DMS153 treated with DMSO at 0.1 percent for 48 hours (cell line): ENCODE measurements around the gene RNASE7.

Experiments
- DNase-seq: peaks from one replicate; lab custom pipeline; 2025; ENCODE audit not compliant: unreplicated experiment; lab: John Stamatoyannopoulos, UW

RNASE7 gene

DNA sequence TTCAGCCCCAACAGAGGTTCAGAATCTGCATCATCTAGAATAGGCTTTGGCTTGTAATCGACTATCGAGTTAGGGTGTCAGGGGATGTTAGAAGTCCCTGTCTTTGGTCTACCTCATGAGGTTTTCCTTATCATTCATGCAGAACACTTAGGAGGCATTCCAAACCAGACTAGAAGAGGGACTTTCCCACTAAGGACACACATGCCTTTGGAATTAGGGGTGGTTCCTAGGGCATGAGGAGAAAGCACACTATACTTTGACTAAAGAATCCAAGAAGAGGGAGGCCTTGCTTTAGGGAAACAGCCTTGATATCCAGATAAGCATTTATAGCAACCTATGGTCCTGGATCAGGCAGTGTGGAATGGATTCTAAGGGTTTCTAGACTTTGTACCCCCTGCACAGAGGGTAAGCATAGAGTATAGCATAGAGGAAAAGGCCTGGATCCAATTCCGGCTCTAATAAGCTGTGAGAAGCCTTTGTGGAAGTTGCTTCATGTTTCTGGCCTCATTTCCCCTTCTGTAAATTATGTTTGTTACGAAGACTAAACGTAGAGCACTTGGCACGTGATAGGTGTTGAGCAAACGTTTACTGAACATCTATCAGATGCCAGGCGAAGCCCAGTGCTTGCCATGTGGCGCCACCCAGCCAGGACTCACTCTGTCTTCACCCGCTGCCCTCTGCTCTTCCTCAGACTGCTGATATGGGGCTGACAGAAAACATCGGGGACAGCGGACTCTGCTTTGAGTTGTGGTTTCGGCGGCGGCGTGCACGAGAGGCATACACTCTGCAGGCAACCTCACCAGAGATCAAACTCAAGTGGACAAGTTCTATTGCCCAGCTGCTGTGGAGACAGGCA, 43.1 kb downstream of the RNASE7 start:
- no peak for DNase-seq

DNA sequence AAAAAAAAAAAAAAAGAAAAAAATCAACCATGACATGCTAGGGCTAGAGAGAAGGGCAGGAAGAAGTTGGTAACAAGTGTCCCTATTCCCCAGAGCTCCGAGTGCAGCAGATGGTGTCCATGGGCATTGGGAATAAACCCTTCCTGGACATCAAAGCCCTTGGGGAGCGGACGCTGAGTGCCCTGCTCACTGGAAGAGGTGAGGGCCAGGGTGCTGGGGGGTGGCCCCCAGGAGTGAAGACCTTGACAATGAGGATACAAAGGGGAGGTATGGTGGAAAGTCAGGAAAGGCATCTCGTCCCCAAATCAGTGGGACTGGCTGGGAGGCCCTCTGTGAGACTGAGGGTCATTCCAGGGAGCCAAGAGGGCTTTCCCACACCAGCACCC, 44.7 kb downstream of the RNASE7 start:
- DNase-seq: no peak

DNA sequence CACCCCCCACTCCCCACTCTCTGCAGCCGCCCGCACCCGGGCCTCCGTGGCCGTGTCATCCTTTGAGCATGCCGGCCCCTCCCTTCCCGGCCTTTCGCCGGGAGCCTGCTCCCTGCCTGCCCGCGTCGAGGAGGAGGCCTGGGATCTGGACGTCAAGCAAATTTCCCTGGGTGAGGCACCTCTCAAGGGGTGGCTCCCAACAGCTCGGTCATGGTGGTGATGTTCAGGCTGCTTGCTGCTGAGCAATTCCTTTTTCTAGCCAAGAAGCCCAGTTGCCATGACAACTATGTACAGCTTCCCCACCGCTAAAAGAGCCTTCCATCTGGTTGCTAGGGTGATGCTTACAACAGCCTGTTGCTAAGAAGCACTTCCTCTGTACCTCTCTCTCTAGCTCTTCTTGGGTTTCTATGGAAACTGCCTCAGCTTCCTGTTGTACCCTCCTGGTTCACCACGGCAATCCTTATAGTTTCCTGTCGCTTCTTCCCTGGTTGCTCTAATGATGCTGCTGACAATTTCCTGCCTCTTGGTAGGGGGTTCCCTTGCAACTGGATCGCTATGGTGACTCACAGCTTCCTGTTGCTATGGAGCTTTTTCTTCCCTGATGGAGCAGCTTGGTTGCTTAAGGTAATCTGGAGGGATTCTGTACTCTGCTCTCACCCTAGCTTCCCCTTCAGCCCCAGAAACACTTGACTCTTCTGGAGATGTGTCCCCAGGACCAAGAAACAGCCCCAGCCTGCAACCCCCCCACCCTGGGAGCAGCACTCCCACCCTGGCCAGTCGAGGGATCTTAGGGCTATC, 45.3 kb downstream of the RNASE7 start:
- DNase-seq: no peak

DNA sequence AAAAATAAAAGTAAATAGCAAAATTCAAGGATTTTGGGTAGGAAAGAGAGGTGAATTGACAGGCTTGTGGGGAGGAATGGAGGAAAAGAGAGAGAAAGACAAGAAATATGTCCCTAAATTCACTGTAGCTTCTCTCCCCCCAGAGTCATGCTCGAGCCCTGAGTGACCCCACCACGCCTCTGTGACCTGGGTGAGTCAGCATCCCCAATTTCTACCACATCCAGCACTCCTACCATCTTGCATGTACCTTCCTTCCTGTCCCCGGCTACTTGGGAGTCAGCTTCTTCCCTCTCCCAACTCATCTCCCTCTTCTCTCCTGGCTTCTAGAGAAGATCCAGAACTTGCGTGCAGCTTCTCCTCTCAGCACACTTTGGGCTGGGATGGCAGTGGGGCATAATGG, 46.5 kb downstream of the RNASE7 start:
- DNase-seq: no peak

DNA sequence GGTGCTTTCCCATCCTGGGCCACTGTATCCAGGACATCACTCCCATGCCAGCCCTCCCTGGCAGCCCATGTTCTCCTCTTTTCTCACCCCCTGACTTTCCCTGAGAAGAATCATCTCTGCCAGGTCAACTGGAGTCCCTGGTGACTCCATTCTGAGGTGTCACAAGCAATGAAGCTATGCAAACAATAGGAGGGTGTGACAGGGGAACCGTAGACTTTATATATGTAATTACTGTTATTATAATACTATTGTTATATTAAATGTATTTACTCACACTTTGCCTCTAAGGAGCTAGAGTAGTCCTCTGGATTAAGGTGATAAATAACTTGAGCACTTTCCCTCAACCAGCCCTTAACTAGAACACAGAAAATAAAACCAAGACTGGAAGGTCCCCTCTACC, 47.1 kb downstream of the RNASE7 start:
- DNase-seq: no peak

DNA sequence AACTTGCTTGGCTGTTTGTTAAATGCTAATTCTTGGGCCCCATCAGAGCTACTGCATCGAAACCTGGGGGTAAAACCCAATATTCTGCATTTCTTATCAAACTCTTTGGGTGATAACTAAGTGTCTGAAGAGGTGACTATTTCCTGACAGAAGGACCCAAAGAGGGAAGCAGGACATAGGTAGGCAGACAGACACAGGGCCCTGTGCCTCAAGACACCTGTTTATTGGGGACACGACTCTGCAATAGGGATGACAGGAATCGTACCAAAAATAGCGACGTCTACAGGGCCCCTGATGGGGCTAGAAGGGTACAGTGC, 47.7 kb downstream of the RNASE7 start:
- DNase-seq: no peak

DNA sequence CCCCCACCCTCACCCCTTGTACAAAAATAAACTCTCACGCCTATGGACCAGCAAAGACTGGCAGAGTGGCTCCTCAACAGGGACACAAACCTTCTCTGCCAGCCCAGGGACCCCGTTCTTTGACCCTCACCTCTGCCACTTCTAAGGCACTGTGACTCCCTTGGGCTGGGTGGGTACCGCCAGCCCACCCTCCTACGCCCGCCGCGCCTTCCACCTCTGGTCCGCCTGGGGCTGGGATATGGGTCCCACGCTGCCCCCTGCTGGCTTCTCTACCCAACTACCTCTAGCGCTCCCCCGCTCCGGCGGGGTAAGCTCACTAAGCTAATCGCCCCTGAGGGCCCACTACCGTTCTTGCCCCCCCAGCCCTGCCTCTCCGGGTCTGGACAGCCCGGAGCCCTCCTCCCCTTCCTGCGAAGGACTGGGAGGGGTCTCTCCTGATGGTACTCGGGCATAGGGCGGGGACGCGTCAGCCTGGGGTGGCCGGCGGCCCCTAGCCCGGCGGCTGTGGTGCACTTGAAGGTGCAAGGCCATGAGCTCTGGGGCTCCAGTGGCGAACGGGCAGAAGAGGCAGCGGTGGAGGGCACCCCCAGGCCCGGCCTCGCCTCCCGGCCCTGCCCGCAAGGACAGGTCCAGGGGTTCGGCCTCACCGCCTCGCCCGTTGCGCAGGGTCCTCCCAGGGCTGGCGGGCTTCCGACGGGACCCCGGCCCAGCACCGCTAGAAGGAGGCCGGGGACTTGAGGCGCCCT, 48.2 kb downstream of the RNASE7 start:
- no peak for DNase-seq

DNA sequence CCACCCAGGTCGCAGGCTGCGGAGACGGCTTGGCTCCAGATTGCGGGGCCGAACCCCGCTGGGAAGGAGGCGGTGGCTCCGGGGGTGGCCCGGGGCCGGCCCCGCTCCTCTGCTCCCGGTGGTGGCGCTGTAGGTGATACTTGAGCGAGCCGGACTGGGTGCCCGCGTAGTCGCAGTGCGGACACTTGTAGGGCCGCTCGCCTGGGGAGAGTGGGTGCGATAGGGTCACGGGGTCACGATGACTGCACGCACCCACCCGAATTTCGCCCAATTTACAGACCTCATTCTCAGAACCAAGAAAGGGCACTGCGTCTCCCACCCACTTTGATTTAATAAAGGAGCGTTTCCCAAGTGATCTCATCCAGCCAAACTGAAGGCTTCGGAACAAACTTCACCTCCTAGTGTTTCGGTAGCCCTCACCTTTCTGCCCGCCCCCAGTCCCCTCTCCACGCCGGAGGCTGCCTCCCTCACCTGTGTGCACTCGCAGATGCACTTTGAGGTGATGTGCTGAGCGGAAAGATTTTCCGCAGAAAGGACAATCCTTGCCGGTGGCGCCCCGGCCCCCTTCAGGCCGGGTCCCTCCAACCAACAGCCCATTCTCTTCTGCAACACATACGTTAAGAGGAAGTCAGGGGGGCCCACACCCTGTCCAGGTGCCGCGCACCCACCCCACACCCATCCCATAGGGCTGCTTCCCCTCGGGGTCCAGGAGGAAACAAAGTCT, 48.9 kb downstream of the RNASE7 start:
- DNase-seq: no peak

DNA sequence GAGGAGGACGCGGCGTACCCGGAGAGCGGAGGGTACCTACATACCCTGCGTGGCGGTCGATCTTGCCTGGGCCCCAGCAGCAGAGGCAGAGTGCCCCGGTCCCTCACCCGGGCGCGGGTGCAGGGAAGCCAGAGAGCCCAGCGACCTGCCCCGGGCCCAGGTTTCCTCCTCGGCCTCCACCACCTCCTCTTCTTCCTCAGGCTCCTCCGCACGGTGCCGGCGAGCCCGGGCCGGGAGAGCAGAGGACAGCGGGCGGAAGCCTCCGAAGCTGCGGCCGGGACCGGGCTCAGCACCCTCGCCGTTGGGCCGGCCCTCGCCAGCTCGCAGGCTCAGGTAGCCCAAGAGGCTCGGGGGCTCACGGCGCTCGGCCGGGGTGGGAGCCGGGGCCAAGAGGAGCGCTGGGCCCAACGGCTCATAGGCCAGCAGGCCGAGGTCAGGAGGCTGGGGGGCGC, 49.7 kb downstream of the RNASE7 start:
- DNase-seq: no peak

DNA sequence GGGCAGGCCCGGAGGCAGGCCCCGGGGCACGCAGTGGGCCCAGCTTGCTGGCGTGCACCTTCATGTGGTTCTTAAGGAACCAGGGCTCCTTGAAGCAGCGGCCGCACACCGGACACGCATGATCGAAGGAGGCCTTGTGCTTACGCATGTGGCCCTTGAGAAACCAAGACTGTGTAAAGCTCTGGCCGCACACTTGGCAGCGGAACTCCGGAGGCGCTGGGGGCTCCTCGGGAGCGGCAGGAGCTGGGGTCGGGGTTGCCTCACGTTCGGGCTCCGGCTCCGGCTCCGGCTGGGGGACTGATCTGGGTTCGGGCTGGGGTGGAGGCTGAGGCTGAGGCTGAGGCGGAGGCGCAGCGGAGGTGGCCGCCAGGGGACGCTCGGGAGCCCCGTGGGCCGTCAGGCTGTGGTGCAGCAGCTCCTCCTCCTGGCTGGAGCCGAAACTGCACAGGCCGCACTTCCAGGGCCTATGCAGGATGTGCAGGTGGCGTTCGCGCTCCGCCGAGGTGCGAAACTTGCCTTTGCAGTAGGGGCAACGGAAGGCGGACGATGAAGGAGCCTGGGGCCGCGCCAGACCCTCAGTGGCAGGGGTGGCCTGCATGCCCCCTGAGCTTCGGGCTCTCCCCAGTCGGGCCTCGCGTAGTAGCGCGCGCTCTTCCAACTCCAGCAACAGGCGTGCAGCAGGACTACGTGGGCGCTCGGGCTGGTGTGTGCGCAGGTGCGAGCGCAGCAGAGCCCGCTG, 50.3 kb downstream of the RNASE7 start:
- no peak for DNase-seq

DNA sequence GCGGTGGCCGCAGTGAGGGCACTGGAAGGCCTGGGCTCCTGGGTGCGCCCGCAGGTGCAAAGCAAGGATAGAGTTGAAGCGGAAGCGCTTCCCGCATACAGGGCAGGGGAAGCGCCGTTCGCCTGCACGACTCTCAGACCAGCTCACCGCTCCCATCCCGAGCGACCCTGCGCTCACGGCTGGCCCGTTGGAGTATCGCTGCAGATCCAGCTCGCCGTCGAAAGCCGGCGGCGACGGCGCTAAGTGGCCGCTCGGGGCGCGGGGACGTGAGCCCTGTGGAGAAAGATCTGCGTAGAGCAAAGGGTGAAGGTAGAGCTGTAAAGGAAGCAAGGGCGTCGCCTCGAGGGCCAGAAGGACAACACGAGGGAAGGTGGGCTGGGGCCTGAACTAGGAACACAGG, 50.9 kb downstream of the RNASE7 start:
- DNase-seq: no peak
